GM12864 (cell line): Measurements from ENCODE around the gene TP53I13.

Experiments used
- DNase-seq: peaks from one replicate; pipeline ENCODE4 v3.0.0-alpha.2; 2011; ENCODE audit warnings: low read depth
- H3K4me3 ChIP-seq: 2 replicates; pipeline ENCODE4 v1.5.1; 2011; ENCODE audit warnings: mild to moderate bottlenecking, low read depth, low read length, control low read depth
- CTCF ChIP-seq: IDR thresholded peaks from 2 replicates; pipeline ENCODE4 v1.5.1; 2011; ENCODE audit warnings: low read depth, mild to moderate bottlenecking, moderate library complexity, low read length, control low read depth, inconsistent platforms; ENCODE audit errors: missing control alignments

The TP53I13 gene

DNA sequence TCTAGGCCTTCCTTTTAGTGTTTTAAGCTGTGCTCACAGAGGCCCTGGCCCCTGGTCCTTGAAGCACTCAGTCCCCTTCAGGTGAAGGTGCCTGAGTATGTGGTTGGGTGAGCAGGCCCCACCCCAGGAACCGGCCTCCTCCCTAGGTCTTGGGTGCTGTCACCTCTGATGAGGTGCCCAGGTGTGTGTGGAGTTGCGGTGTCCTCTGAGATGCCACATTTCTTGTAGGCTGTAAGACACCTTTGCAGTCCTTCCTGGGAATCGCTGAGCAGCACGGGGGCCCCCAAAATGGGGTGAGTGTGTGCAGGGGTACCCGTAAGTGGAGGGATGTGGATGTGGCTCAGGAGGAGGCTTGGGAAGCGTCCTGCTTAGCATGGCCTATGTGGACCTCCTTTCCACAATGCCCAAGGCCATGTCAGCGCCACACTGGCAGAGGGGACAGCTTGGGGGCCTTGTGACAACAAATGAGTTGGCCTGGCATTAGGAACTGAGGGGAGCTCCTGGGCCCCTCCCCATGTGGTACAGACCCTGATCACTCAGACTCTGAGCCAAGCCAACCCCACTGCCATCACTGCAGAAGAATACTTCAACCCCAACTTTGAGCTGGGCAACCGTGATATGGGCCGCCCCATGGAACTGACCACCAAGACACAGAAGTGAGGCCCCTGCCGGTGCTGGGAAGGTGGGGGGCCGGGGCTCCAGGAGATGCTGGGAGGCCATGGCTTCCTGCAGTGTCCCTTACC is 43.0 kb downstream of the TP53I13 start:
- no peak for TF ChIP-seq CTCF
- DNase-seq: no peak

DNA sequence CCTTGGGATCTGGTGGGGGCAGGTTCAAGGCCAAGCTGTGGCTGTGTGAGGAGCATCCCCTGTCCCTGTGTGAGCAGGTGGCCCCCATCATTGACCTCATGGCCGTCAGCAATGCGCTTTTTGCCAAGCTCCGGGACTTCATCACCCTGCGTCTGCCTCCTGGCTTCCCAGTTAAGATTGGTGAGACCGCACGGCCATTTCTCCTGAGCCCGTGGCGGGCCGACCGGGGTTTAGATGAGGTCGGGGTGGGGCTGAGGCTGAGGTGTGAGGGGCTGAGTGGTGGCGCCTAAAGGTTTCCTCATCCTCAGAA is 43.5 kb downstream of the TP53I13 start:
- TF ChIP-seq CTCF: no peak
- H3K4me3 ChIP-seq: no peak overlapping the region
- no peak for DNase-seq

More for the DNA sequence above, 43.0 kb downstream of the TP53I13 start:
- no peak overlapping the region for H3K4me3 ChIP-seq

DNA sequence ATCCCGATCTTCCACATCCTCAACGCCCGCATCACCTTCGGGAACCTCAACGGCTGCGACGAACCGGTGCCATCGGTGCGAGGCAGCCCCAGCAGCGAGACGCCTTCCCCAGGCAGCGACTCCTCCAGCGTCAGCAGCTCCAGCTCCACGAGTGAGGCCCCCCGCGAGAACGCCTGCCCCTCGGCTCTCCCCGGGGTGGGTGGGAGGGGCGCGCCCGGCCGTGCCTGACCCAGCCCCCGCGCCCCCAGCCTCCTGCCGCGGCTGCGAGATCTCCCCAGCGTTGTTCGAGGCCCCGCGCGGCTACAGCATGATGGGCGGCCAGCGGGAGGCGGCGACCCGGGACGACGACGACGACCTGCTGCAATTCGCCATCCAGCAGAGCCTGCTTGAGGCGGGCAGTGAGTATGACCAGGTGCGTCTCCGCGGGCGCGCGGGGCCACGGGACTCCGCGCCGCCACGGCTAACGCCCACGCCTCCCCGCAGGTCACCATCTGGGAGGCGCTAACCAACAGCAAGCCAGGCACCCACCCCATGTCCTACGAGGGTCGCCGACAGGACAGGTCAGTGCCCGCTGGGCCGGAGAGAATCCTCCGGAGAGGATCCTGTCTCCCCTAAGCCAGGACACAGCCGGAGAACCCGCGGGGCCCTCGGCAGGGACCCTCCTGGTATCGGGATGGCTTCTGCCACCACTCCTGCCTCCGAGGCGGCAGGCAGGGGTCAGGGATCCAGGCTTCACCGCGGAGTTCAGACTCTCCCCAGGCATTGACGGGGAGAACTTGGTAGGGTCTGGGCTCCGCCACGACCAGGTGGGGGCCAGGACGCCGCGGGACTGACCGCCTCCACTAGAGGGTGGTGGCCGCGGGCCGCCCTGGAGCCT is 44.1 kb downstream of the TP53I13 start:
- TF ChIP-seq CTCF: no peak

DNA sequence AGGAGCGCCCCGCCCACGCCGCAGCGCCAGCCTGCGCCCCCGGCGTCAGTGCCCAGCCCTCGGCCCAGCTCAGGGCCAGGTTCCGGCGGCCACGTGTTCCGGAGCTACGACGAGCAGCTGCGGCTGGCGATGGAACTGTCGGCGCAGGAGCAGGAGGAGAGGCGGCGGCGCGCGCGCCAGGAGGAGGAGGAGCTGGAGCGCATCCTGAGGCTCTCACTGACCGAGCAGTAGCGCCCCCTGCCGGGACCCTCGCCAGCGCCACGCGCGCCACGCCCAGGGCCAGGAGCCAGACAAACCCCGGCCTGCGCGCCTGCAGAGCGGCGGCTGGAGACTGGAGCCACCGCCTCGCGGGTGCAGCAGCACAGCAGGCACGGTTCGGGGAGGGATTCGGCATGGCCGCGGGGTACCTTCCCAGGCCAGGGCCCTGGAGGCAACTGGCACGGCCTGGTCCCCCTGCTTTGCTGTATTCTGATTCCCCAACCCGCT is 44.9 kb downstream of the TP53I13 start:
- DNase-seq: peak; percentile 50
- H3K4me3 ChIP-seq: peak overlapping the region; percentile 25; the same call in 1 of the 2 replicates
- TF ChIP-seq CTCF: peak; percentile 86

More for the DNA sequence above, 44.1 kb downstream of the TP53I13 start:
- DNase-seq: no peak
- no peak overlapping the region; the same call in 1 of the 2 replicates for H3K4me3 ChIP-seq

- no peak for DNase-seq
- no peak for TF ChIP-seq CTCF
- no peak overlapping the region for H3K4me3 ChIP-seq
Measured at GRCh38 chr17:29613856-29614255, 45.4 kb downstream of the TP53I13 start.

- DNase-seq: no peak
- TF ChIP-seq CTCF: no peak
- no peak overlapping the region for H3K4me3 ChIP-seq
Measured at GRCh38 chr17:29614349-29615047, 46.0 kb downstream of the TP53I13 start.
